Suprapubic skin (tissue), 4 donors: Measurements from ENCODE around the gene LSM14A. TPM values are rescaled to one million over a fixed set of nuclear protein-coding genes. Genes with fewer than 3 reads are reported as not detected.

Source experiments
- DNase-seq, 2 donors: peaks; one replicate each; pipeline ENCODE4 v3.0.0-alpha.2; 2019; ENCODE audit warnings: low spot score in 2 of 2
- H3K27ac ChIP-seq: fragments of 200-600 bp; sonication (generic); one replicate; pipeline ENCODE4 v1.5.1; 2019
- H3K27me3 ChIP-seq: fragments of 200-600 bp; sonication (generic); one replicate; pipeline ENCODE4 v1.5.1; 2019
- H3K36me3 ChIP-seq: fragments of 200-600 bp; sonication (generic); one replicate; pipeline ENCODE4 v1.5.1; 2019
- H3K4me1 ChIP-seq: fragments of 200-600 bp; sonication (generic); one replicate; pipeline ENCODE4 v1.5.1; 2019
- H3K4me3 ChIP-seq: fragments of 200-600 bp; sonication (generic); one replicate; pipeline ENCODE4 v1.5.1; 2019; ENCODE audit warnings: mild to moderate bottlenecking
- H3K9me3 ChIP-seq: fragments of 200-600 bp; sonication (generic); one replicate; pipeline ENCODE4 v1.5.1; 2019
- CTCF ChIP-seq, 2 donors: fragments of 200-600 bp in 1 of 2; fragments of 450-650 bp in 1 of 2; sonication (generic) in 1 of 2; IDR thresholded peaks; one replicate each; pipeline ENCODE4 v1.5.1; 2016 to 2019; ENCODE audit warnings: antibody characterized with exemption in 2 of 2, mild to moderate bottlenecking in 1 of 2, moderate library complexity in 1 of 2
- EP300 ChIP-seq: sonication (generic); formaldehyde crosslinking; IDR thresholded peaks from one replicate; pipeline ENCODE4 v1.6.1; 2017; ENCODE audit warnings: antibody characterized with exemption
- POLR2A ChIP-seq, 2 donors: fragments of 450-650 bp; IDR thresholded peaks; one replicate each; pipeline ENCODE4 v1.6.1; 2017; ENCODE audit warnings: antibody characterized with exemption in 2 of 2, mild to moderate bottlenecking in 2 of 2, moderate library complexity in 2 of 2
- POLR2AphosphoS5 ChIP-seq, 3 donors: sonication (generic); formaldehyde crosslinking; IDR thresholded peaks; one replicate each; pipeline ENCODE4 v1.6.1; 2017; ENCODE audit warnings: antibody characterized with exemption in 3 of 3
- WGBS: methylation state at CpG from one replicate; pipeline ENCODE4 v1.1.5; 2018; 5-methylcytosine and 5-hydroxymethylcytosine counted together
- total RNA-seq, 4 donors: library from RNA; depleted of rRNA; stranded (reverse); fragments of >200 nt; gene quantifications; one replicate each; pipeline ENCODE4 v1.1.0, GENCODE V29; 2016

Gene LSM14A
- total RNA-seq, 4 donors from 2014 or later, result 107 to 156 (median 116) TPM

DNA sequence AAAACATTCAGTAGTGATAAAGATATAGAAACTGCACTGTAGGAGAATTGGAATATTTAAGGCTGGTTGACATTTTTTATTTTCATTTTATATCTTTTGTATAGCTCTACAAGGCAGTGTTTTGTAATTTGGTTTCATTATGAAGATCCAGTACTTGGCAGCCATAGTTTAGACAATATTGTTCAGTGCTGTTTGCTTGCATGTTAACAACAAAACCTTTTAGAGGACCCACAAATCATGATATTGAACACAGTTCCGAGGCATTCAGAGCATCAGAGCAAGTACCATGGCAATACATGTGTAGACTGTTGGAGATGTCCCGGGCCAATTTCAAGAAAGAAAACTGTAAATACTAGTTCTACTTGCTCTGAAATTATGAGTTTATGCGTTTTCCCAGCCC lies 56.5 kb downstream of the LSM14A start:
- DNase-seq, result no peak
- WGBS, result 94% methylated on average over 3 of the region's 3 CpGs
- Histone ChIP-seq H3K27ac (no peak overlapping the region), H3K27me3 (no peaks in the 10 kb centered on the region), H3K4me3 (no peak overlapping the region), H3K4me1 (peaks cover 19% of the 10 kb centered on the region), H3K9me3 (no peaks in the 10 kb centered on the region), H3K36me3 (peaks cover 58% of the 10 kb centered on the region)
- TF ChIP-seq POLR2AphosphoS5 (IDR thresholded peaks at IDR 0.05) (no peak), CTCF (IDR thresholded peaks at IDR 0.05) (no peak), EP300 (no peak), POLR2A (IDR thresholded peaks at IDR 0.05) (no peak)

GRCh38 chr19:34229721-34230120 lies 57.4 kb downstream of the LSM14A start:
- Histone ChIP-seq H3K9me3 (no peaks in the 10 kb centered on the region), H3K4me1 (peaks cover 21% of the 10 kb centered on the region), H3K27ac (no peak overlapping the region), H3K4me3 (no peak overlapping the region), H3K36me3 (peaks cover 48% of the 10 kb centered on the region), H3K27me3 (no peaks in the 10 kb centered on the region)
- TF ChIP-seq POLR2A (IDR thresholded peaks at IDR 0.05) (no peak), EP300 (no peak), CTCF (IDR thresholded peaks at IDR 0.05) (no peak), POLR2AphosphoS5 (IDR thresholded peaks at IDR 0.05) (no peak)
- DNase-seq, result no peak
- 91% methylated on average over 4 of the region's 4 CpGs for WGBS

DNA sequence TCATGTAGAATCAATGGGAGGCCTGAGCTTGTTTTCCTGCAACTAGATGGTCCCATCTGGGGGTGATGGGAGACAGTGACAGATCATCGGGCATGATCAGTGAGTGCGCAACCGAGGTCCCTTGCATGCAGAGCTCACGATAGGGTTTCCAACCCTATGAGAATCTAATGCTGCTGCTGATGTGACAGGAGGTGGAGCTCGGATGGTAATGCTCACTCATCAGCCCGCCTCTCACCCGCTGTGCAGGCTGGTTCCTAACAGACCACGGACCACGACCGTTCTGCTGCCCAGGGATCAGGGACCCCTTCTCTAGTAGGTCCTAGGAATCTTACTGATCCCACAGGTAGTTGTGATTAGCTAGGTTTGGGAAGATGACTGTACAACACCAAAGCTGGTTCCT lies 58.5 kb downstream of the LSM14A start:
- no peak overlapping the region for H3K4me3 ChIP-seq
- WGBS, result 96% methylated on average over 10 of the region's 10 CpGs
- TF ChIP-seq POLR2A (IDR thresholded peaks at IDR 0.05) (no peak), EP300 (no peak), CTCF (IDR thresholded peaks at IDR 0.05) (no peak)
- no peak overlapping the region for H3K27ac ChIP-seq
- H3K4me1 ChIP-seq, result peaks cover 23% of the 10 kb centered on the region
- DNase-seq, result no peak
- H3K9me3 ChIP-seq, result no peaks in the 10 kb centered on the region
- peaks cover 38% of the 10 kb centered on the region for H3K36me3 ChIP-seq
- no peaks in the 10 kb centered on the region for H3K27me3 ChIP-seq

DNA sequence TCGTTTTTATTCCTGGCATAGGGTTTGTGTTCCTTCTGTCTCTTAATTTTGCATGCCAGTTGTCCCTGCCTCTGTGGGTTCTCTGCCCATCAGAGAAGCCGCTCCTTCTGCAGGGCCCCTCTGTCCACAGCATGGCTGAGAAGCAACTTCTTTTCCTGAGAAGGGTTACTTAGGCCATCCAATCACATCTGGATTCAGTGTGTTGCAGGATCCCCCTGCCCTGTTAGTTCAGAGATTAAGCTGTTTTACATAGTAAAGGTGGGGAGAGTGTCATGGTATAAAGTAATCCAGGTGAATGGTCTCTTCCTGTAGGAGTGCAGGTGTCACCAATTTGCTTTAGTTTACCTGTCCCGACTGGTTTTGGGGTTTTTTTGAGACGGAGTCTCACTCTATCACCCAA lies 59.1 kb downstream of the LSM14A start:
- no peak for TF ChIP-seq POLR2AphosphoS5 (IDR thresholded peaks at IDR 0.05)
- TF ChIP-seq EP300, result no peak
- TF ChIP-seq POLR2A (IDR thresholded peaks at IDR 0.05), result no peak
- no peak for TF ChIP-seq CTCF (IDR thresholded peaks at IDR 0.05)
- peaks cover 32% of the 10 kb centered on the region for H3K36me3 ChIP-seq
- DNase-seq, result no peak
- no peak overlapping the region for H3K4me3 ChIP-seq
- H3K4me1 ChIP-seq, result peaks cover 29% of the 10 kb centered on the region
- H3K27ac ChIP-seq, result no peak overlapping the region
- no peaks in the 10 kb centered on the region for H3K9me3 ChIP-seq
- 91% methylated on average over 4 of the region's 4 CpGs for WGBS
- H3K27me3 ChIP-seq, result no peaks in the 10 kb centered on the region

GRCh38 chr19:34232566-34233481 lies 60.5 kb downstream of the LSM14A start:
- 24% methylated on average over 11 of the region's 11 CpGs for WGBS
- no peak for TF ChIP-seq POLR2AphosphoS5 (IDR thresholded peaks at IDR 0.05)
- no peak for TF ChIP-seq POLR2A (IDR thresholded peaks at IDR 0.05)
- no peak for TF ChIP-seq CTCF (IDR thresholded peaks at IDR 0.05)
- no peak for TF ChIP-seq EP300
- H3K4me3 ChIP-seq, result peak overlapping the region; percentile 12
- DNase-seq, result no peak
- peaks cover 34% of the 10 kb centered on the region for H3K4me1 ChIP-seq
- H3K9me3 ChIP-seq, result no peaks in the 10 kb centered on the region
- peak overlapping the region; percentile 73 for H3K27ac ChIP-seq
- H3K27me3 ChIP-seq, result no peaks in the 10 kb centered on the region
- peaks cover 28% of the 10 kb centered on the region for H3K36me3 ChIP-seq
